ENCODE measurements around the gene CTSA.

DNA sequence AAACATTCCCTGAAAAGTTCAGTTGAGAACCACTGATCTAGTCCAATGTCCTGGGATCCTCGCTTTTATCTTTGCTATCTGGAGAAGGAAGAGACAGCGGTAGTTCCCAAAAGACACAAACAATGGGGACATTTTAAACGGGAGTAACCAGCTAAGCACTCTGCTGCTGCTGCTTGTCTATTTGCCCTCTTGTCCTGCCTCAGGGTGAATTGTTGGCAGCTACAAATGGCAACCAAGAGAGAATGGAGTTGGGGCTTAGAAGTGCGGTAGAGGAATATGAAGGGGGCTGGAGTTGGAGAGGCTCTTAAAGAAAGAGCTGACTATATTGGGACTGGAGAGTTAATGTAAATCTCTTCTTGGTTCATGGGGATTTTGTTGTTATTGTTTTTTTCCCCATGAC, 16.6 kb upstream of the CTSA start:
- TF ChIP-seq EZH2 (IDR thresholded peaks at IDR 0.05) (no peak), EZH2phosphoT487 (IDR thresholded peaks at IDR 0.05) (no peak)
- TF ChIP-seq, protein P1, sequence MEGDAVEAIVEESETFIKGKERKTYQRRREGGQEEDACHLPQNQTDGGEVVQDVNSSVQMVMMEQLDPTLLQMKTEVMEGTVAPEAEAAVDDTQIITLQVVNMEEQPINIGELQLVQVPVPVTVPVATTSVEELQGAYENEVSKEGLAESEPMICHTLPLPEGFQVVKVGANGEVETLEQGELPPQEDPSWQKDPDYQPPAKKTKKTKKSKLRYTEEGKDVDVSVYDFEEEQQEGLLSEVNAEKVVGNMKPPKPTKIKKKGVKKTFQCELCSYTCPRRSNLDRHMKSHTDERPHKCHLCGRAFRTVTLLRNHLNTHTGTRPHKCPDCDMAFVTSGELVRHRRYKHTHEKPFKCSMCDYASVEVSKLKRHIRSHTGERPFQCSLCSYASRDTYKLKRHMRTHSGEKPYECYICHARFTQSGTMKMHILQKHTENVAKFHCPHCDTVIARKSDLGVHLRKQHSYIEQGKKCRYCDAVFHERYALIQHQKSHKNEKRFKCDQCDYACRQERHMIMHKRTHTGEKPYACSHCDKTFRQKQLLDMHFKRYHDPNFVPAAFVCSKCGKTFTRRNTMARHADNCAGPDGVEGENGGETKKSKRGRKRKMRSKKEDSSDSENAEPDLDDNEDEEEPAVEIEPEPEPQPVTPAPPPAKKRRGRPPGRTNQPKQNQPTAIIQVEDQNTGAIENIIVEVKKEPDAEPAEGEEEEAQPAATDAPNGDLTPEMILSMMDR (IDR thresholded peaks at IDR 0.05), result no peak

Data from neural progenitor cell (in vitro differentiated cells).